T-helper 17 cell (primary cell): ENCODE data around the gene MICAL3. TPM values are rescaled to one million over a fixed set of nuclear protein-coding genes. Genes with fewer than 3 reads are reported as not detected.

Experiments used
- ATAC-seq: fragments of 150-1000 bp; cut with Tn5 transposase; 2 replicates; pipeline ENCODE4 v1.10.0; 2021; ENCODE audit warnings: mild to moderate bottlenecking, moderate library complexity
- DNase-seq, 3 donors: peaks; one replicate each; pipeline versions ENCODE4 v3.0.0 to v3.0.0-alpha.2; 2020 to 2021
- H3K9me3 ChIP-seq: one replicate; pipeline ENCODE4 v1.7.0; 2013; ENCODE audit warnings: low read length, mild to moderate bottlenecking; ENCODE audit not compliant: control insufficient read depth, poor library complexity, severe bottlenecking
- H3K27ac Mint-ChIP-seq: one replicate; pipeline ENCODE4 v1.8.0; 2022; ENCODE audit warnings: mild to moderate bottlenecking, moderate library complexity, mixed read lengths
- H3K27me3 Mint-ChIP-seq: one replicate; pipeline ENCODE4 v1.8.0; 2022; ENCODE audit warnings: mixed read lengths
- H3K36me3 Mint-ChIP-seq: one replicate; pipeline ENCODE4 v1.8.0; 2022; ENCODE audit warnings: low read depth, mixed read lengths
- H3K4me1 Mint-ChIP-seq: one replicate; pipeline ENCODE4 v1.8.0; 2022; ENCODE audit warnings: mild to moderate bottlenecking, mixed read lengths
- H3K4me3 Mint-ChIP-seq: one replicate; pipeline ENCODE4 v1.8.0; 2022; ENCODE audit warnings: mild to moderate bottlenecking, moderate library complexity, mixed read lengths
- total RNA-seq, 4 donors: library from RNA in 2 of 4; stranded (reverse) in 2 of 4; gene quantifications; one replicate each; pipeline ENCODE4 v1.2.3 and lab custom pipeline; 2022 to 2026

MICAL3 gene
- total RNA-seq, 2 donors from 2014 or later = 28.9 to 37.0 TPM

DNA sequence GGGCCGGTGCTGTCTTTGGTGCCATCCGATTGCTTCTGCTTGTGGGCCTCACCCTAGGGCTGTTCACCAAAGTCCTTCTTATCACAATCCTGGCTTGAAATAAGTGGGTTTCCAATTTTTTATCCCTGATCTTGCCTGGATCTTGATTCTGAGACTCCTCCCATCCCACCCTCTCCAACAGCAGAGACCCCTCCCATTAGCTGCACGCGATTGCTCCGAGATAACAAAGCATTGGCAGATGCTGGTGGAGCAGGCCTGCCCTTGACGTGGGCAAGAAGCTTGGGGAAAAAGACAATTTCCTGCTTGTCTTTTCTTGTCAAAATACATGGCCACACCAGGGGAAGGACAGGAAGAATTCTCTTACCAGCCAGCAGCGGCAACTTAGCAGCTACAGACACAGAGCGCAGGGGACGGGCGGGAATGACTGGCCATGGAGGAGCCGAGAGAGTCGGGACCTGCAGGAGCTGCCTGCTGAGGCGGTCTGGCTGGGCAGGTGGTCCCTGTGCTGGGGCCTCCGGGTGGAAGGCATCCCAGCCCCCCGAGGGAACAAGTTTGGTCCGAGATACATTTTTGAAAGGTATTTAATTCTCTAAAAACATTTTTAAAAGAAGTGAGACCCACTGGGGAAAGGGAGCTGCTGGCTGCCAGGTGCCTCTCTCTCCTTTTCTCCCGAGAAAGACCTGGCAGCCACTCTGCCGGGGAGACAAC is 240.4 kb downstream of the MICAL3 start:
- Mint-ChIP-seq H3K36me3 (no peaks in the 10 kb centered on the region), H3K27ac (peak overlapping the region; percentile 83), H3K4me1 (peaks cover 17% of the 10 kb centered on the region), H3K4me3 (no peak overlapping the region), H3K27me3 (no peaks in the 10 kb centered on the region)
- no peak for DNase-seq
- no peaks in the 10 kb centered on the region for H3K9me3 ChIP-seq
- ATAC-seq = no peak

DNA sequence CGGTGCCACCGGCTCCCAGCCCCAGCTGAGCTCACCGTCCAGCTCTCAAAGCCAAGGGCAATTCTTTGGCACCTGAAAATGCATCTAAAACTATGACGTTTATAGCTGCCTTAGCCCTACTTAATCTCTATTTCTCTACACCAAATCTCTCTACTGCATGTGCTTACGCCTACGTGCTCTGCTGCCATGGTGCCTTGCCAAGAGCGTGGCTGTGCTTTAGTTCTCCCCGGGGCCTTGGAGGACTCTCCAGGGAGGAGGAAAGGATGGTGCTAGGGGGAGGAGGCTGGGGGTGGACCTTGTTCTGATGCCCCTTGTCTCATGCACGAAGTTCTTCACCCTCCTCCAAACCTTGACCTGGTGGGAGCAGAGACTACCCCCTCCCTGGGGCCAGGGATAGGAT is 241.0 kb downstream of the MICAL3 start:
- H3K4me1 Mint-ChIP-seq = peaks cover 21% of the 10 kb centered on the region
- no peak for DNase-seq
- no peak overlapping the region for H3K4me3 Mint-ChIP-seq
- no peaks in the 10 kb centered on the region for H3K9me3 ChIP-seq
- no peaks in the 10 kb centered on the region for H3K27me3 Mint-ChIP-seq
- no peak for ATAC-seq
- H3K36me3 Mint-ChIP-seq = no peaks in the 10 kb centered on the region
- H3K27ac Mint-ChIP-seq = peak overlapping the region; percentile 83

GRCh38 chr22:17782621-17783020 is 241.7 kb downstream of the MICAL3 start:
- Mint-ChIP-seq H3K27me3 (no peaks in the 10 kb centered on the region), H3K27ac (peak overlapping the region; percentile 83), H3K36me3 (no peaks in the 10 kb centered on the region), H3K4me3 (no peak overlapping the region), H3K4me1 (peaks cover 26% of the 10 kb centered on the region)
- DNase-seq = no peak
- no peak for ATAC-seq
- H3K9me3 ChIP-seq = no peaks in the 10 kb centered on the region

DNA sequence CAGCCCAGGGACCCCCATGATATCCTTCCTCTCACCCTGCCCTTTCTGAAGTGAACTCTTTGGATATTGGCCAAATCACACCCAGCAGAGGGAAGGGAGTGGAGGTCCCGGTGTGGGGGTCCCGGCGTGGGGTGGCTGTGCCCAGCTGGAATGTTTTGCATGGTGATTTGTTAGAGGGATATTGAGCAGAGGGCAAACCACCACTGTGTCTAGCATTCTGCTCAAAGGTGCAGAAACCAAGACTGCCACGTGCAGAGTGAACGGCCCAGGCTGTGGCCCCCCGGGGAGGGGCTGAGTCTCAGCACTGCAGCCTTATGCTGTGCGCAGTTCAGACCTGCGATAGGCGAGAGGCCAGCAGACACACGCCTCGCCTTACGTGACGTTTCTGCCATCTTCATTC is 242.2 kb downstream of the MICAL3 start:
- DNase-seq (no peak), ATAC-seq (no peak)
- Mint-ChIP-seq H3K27ac (peak overlapping the region; percentile 83), H3K4me1 (peaks cover 31% of the 10 kb centered on the region), H3K4me3 (no peak overlapping the region), H3K36me3 (no peaks in the 10 kb centered on the region), H3K27me3 (no peaks in the 10 kb centered on the region)
- no peaks in the 10 kb centered on the region for H3K9me3 ChIP-seq

DNA sequence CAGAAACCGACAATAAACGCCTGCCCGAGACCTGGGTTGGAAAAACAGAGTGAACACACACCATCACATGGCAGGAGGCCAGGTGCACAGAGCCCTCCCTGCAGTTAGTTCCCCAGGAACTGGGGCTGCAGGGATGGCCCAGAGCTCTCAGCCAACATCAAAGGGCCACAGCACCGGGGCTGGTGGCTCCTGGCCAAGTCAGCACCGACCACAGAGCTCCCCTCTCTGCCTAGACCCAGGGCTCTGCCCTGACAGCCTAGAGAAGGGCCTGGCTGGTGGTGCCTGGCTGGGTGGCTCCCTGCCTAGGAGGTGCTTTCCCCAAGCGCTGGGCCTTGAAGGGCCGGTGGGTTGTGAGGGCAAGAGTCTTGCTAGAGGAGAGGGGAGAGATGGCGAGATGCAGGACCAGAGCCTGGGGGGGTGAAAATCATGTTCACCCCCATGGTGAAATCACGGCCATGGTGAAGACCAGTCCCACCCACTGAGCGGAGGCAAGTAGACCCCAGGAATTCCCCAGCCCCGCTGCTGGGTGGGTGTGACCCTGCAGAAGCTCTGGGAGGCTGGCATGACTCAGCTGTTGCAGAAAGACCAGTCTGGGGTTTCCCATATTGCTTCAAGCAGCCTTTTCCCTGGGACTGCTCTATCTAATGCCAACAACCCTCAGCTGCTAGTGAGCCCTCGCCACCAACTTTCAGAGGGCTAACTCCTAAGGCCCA is 242.9 kb downstream of the MICAL3 start:
- peak overlapping the region; percentile 83 for H3K27ac Mint-ChIP-seq
- peak; percentile 70 for ATAC-seq

GRCh38 chr22:17780741-17781318 is 243.5 kb downstream of the MICAL3 start:
- Mint-ChIP-seq H3K36me3 (no peaks in the 10 kb centered on the region), H3K27ac (peak overlapping the region; percentile 83), H3K4me1 (peaks cover 40% of the 10 kb centered on the region), H3K4me3 (peak overlapping the region; percentile 71), H3K27me3 (no peaks in the 10 kb centered on the region)
- no peaks in the 10 kb centered on the region for H3K9me3 ChIP-seq
- ATAC-seq = no peak
- DNase-seq = no peak

More for the DNA sequence above, 242.9 kb downstream of the MICAL3 start:
- H3K9me3 ChIP-seq = no peaks in the 10 kb centered on the region
- DNase-seq = peak in 2 of 3 donors; percentile 35 to 37
- no peaks in the 10 kb centered on the region for H3K36me3 Mint-ChIP-seq
- peaks cover 34% of the 10 kb centered on the region for H3K4me1 Mint-ChIP-seq
- peak overlapping the region; percentile 71 for H3K4me3 Mint-ChIP-seq
- H3K27me3 Mint-ChIP-seq = no peaks in the 10 kb centered on the region

- peaks cover 45% of the 10 kb centered on the region for H3K4me1 Mint-ChIP-seq
- no peaks in the 10 kb centered on the region for H3K36me3 Mint-ChIP-seq
- ATAC-seq (no peak), DNase-seq (no peak)
- H3K27ac Mint-ChIP-seq = peak overlapping the region; percentile 83
- H3K9me3 ChIP-seq = no peaks in the 10 kb centered on the region
- peak overlapping the region; percentile 71 for H3K4me3 Mint-ChIP-seq
- H3K27me3 Mint-ChIP-seq = no peaks in the 10 kb centered on the region
Observed at GRCh38 chr22:17780116-17780740, 244.1 kb downstream of the MICAL3 start.

GRCh38 chr22:17779286-17780115 is 244.9 kb downstream of the MICAL3 start:
- no peaks in the 10 kb centered on the region for H3K9me3 ChIP-seq
- ATAC-seq (no peak), DNase-seq (no peak)
- H3K36me3 Mint-ChIP-seq = no peaks in the 10 kb centered on the region
- no peak overlapping the region for H3K4me3 Mint-ChIP-seq
- H3K4me1 Mint-ChIP-seq = peaks cover 49% of the 10 kb centered on the region
- no peaks in the 10 kb centered on the region for H3K27me3 Mint-ChIP-seq
- peak overlapping the region; percentile 83 for H3K27ac Mint-ChIP-seq

GRCh38 chr22:17778412-17778976 is 245.9 kb downstream of the MICAL3 start:
- Mint-ChIP-seq H3K27ac (peak overlapping the region; percentile 98), H3K27me3 (no peaks in the 10 kb centered on the region), H3K36me3 (no peaks in the 10 kb centered on the region), H3K4me3 (peak overlapping the region; percentile 95), H3K4me1 (peaks cover 50% of the 10 kb centered on the region)
- DNase-seq (no peak), ATAC-seq (no peak)
- no peaks in the 10 kb centered on the region for H3K9me3 ChIP-seq

DNA sequence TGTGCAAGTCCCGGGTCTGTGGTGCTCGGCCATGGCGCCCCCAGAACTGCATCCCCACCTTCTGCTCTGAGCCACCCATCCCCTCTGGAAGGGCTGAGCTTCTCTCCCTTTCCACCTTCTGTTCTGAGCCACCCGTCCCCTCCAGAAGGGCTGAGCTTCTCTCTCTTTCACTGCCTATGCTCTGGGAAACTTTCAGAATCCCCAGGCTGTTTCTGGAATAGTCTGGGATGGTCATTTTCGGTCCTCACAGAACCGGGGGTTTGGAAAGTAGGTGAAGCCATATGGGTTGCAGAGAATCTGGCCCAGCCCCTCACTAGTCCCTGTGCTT is 246.7 kb downstream of the MICAL3 start:
- no peaks in the 10 kb centered on the region for H3K9me3 ChIP-seq
- peak overlapping the region; percentile 95 for H3K4me3 Mint-ChIP-seq
- peaks cover 57% of the 10 kb centered on the region for H3K4me1 Mint-ChIP-seq
- H3K27me3 Mint-ChIP-seq = no peaks in the 10 kb centered on the region
- DNase-seq (no peak), ATAC-seq (no peak)
- H3K27ac Mint-ChIP-seq = peak overlapping the region; percentile 98
- no peaks in the 10 kb centered on the region for H3K36me3 Mint-ChIP-seq

- H3K4me3 Mint-ChIP-seq = peak overlapping the region; percentile 95
- peaks cover 60% of the 10 kb centered on the region for H3K4me1 Mint-ChIP-seq
- no peaks in the 10 kb centered on the region for H3K27me3 Mint-ChIP-seq
- peak overlapping the region; percentile 98 for H3K27ac Mint-ChIP-seq
- H3K9me3 ChIP-seq = no peaks in the 10 kb centered on the region
- DNase-seq = peak in 2 of 3 donors; percentile 38 to 42
- peak; percentile 54 for ATAC-seq
- H3K36me3 Mint-ChIP-seq = no peaks in the 10 kb centered on the region
Observed at GRCh38 chr22:17777005-17777716, 247.2 kb downstream of the MICAL3 start.
